GM18907 (cell line): ENCODE data around the gene TMED10.
"Not testable (repeated sequence)": the region's sequence is repeated elsewhere in the genome, so short reads cannot be mapped to it uniquely, and the experiment has no call there.

Experiments
- ATAC-seq: cut with Tn5 transposase; IDR thresholded peaks from one replicate; pipeline ENCODE4 v1.9.1; 2021; ENCODE audit warnings: mild to moderate bottlenecking, moderate library complexity; ENCODE audit not compliant: unreplicated experiment

The TMED10 gene

DNA sequence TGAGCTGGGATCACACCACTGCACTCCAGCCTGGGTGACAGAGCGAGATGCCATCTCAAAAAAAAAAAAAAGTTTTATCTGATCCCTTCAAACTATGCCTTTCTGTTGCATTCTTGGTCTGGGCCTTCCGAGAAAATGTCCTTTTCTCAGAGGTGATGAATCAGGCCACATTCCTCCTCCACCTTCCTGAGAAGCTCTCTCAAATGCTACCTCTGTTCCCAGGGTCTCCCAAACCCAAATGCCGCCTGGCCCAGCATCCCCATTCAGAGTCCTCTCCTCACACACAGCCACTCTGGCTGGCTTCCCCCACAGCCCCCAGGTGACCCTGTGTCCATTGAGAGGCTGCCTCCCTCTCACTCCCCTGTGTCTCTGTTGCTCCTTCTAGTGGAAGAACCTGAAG is 19.7 kb upstream of the TMED10 start:
- ATAC-seq, result no peak

GRCh38 chr14:75191100-75191499 is 14.7 kb upstream of the TMED10 start:
- no peak for ATAC-seq

- no peak for ATAC-seq
Measured at GRCh38 chr14:75190023-75190422, 13.6 kb upstream of the TMED10 start.

GRCh38 chr14:75188520-75189268 is 12.3 kb upstream of the TMED10 start:
- no peak for ATAC-seq

DNA sequence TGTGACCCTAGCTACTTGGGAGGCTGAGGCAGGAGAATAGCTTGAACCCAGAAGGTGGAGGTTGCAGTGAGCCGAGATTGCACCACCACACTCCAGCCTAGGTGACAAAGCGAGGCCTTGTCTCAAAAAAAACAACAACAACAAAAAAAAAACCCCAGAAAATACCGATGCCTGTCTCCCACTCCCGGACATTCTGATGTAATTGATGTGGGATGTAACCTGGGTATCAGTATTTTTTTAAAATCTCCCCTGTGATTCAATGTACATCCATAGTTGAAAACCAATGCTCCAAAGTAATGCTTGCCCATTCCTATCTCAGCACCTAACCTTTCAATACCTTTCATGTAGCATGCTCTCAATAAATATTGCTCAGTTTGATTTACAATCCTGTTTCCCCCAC is 11.7 kb upstream of the TMED10 start:
- no peak for ATAC-seq

DNA sequence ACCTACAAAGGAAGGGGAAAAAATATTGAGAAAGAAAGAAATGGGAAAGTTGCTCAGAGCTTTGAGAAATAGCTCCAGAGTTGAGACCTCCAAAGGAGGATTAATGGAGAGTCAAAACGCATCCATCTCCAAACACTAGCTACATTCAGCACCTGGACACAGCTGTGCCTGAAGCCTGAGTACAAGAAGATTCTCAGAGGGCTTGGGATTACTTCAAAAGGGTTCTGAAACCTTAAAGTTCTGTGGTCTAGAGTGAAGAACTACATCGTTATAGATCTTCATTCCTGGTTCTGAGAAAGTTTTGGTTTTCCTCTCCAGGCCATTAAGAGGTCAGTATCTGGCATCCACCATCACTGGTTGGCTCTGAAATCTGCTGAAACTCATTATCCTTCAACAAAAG is 10.5 kb upstream of the TMED10 start:
- ATAC-seq, result no peak

GRCh38 chr14:75185251-75186040 is 9.0 kb upstream of the TMED10 start:
- ATAC-seq, result no peak

DNA sequence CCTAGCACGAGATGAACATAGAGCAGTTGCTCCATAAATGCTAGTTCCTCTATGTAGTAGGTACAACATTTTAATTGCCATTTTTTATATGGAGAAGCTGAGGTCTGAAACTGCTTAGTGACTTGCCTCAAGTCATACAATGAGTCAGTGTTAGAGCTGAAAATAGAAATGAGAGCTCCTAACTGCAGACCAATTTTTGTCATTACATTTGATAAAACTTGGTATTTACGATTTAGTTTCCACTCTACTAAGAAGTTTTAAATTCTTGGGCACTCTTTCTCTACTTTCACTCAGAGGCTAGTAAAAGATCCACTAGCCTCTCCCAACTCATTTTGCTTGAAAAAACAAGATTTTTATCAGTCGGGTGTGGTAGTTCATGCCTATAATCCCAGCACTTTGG is 8.1 kb upstream of the TMED10 start:
- no peak for ATAC-seq

- ATAC-seq, result no peak
Measured at GRCh38 chr14:75184039-75184438, 7.6 kb upstream of the TMED10 start.

GRCh38 chr14:75183225-75183624 is 6.8 kb upstream of the TMED10 start:
- no peak for ATAC-seq

GRCh38 chr14:75182821-75183220 is 6.4 kb upstream of the TMED10 start:
- ATAC-seq, result no peak

GRCh38 chr14:75182163-75182562 is 5.8 kb upstream of the TMED10 start:
- ATAC-seq, result not testable (repeated sequence)

DNA sequence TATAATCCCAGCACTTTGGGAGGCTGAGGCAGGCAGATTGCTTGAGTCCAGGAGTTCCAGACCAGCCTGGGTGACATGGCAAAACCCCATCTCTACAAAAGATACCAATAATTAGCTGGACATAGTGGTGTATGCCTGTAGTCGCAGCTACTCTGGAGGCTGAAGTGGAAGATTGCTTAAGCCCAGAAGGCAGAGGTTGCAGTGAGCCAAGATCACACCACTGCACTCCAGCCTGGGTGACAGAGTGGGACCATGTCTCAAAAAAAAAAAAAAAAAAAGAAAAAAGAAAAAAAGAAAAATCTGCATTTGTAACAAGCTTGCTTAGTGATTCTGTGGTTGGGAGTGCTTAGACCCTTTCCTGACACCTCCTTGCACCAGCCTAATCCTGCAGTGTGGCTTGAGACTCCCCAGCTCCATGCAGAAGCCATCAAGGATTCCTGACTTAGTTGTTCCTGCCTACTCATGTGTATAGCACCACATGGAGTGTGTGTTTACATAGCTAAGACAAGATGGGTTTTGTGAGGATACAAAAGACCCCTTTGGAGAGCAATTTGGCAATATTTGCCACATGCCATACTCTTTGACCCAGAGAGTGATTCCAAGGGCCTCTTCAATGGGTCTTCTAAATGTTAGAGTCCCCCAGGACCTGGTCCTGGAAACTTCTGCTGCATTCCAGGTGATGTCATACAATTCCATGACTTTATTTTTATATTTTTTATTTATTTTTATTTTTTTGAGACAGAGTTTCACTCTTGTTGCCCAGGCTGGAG is 5.1 kb upstream of the TMED10 start:
- ATAC-seq, result no peak

GRCh38 chr14:75175677-75176141 is 703 bp downstream of the TMED10 start:
- peak; percentile 7 for ATAC-seq

DNA sequence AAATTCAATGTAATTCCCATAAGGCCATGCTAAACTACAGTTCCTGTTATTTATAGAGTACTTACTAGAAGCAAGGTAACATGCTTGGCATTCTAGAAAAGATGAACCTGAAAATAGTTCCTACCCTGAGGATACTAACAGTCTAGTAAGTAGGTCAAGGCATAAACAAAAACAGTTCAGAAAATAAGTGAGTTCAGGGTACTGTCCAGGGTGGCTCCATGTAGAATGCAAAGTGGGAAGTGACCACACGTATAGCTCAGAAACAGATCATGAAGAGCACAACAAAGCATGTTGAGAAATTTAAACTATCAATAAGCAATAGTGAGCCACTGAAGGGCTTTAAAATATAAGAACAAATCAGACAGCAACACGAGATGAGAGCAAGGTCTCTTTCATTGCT is 2.3 kb downstream of the TMED10 start:
- ATAC-seq, result no peak

DNA sequence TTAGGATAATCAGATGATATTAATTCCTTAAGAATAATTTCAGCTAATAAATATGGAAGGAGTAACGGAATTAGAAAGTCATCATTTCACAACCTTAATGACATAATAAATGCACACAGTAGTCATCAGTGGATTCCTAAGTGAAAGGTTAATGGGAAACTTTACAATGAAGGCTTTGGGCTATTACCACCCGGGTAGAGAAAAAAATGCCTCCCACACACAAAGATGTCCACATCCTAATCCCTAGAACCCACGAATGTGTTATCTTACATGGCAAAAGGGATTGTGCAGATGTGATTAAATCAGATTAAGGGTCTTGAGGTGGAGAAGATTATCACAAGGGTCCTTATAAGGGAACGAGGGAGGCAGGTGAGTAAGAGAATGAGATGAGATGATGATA is 5.6 kb downstream of the TMED10 start:
- ATAC-seq, result no peak

GRCh38 chr14:75168586-75169335 is 7.7 kb downstream of the TMED10 start:
- ATAC-seq, result no peak

GRCh38 chr14:75167325-75167724 is 9.1 kb downstream of the TMED10 start:
- ATAC-seq, result no peak

- ATAC-seq, result no peak
Measured at GRCh38 chr14:75165586-75166391, 10.6 kb downstream of the TMED10 start.

GRCh38 chr14:75164809-75165208 is 11.6 kb downstream of the TMED10 start:
- no peak for ATAC-seq
